ENCODE data around the gene ARID4A.
"Not testable (repeated sequence)": the region's sequence is repeated elsewhere in the genome, so short reads cannot be mapped to it uniquely, and the experiment has no call there.

The ARID4A gene

GRCh38 chr14:58367296-58367695 lies 68.9 kb downstream of the ARID4A start:
- no peak for DNase-seq

GRCh38 chr14:58368956-58369355 lies 70.6 kb downstream of the ARID4A start:
- no peak for DNase-seq

- DNase-seq: no peak
Observed at GRCh38 chr14:58376791-58377190, 78.4 kb downstream of the ARID4A start.

- DNase-seq: no peak
Observed at GRCh38 chr14:58390830-58391229, 92.5 kb downstream of the ARID4A start.

GRCh38 chr14:58395562-58395811 lies 97.1 kb downstream of the ARID4A start:
- DNase-seq: no peak

GRCh38 chr14:58395812-58396788 lies 97.7 kb downstream of the ARID4A start, which contains the start of gene TOMM20L:
TOMM20L (plus strand) TSS chr14:58395930; CDS start chr14:58395958, 28 bp downstream.
- DNase-seq: peak; percentile 82

GRCh38 chr14:58397156-58397555 lies 98.8 kb downstream of the ARID4A start:
- no peak for DNase-seq

GRCh38 chr14:58398495-58398894 lies 100.1 kb downstream of the ARID4A start:
- DNase-seq: no peak

GRCh38 chr14:58398895-58399294 lies 100.5 kb downstream of the ARID4A start:
- DNase-seq: no peak

GRCh38 chr14:58401587-58401986 lies 103.2 kb downstream of the ARID4A start:
- no peak for DNase-seq

GRCh38 chr14:58408681-58409215 lies 110.4 kb downstream of the ARID4A start:
- no peak for DNase-seq

- no peak for DNase-seq
Observed at GRCh38 chr14:58414845-58415244, 116.5 kb downstream of the ARID4A start.

- DNase-seq: no peak
Observed at GRCh38 chr14:58415636-58416547, 117.5 kb downstream of the ARID4A start.

- DNase-seq: not testable (repeated sequence)
Observed at GRCh38 chr14:58416934-58417333, 118.6 kb downstream of the ARID4A start.

All from RPMI8226 (cell line).